ENCODE data around the gene OPA3.

The OPA3 gene

GRCh38 chr19:45500918-45501729 is 83.5 kb downstream of the OPA3 start:
- no peak for DNase-seq

GRCh38 chr19:45499196-45500180 is 85.1 kb downstream of the OPA3 start:
- DNase-seq = no peak

DNA sequence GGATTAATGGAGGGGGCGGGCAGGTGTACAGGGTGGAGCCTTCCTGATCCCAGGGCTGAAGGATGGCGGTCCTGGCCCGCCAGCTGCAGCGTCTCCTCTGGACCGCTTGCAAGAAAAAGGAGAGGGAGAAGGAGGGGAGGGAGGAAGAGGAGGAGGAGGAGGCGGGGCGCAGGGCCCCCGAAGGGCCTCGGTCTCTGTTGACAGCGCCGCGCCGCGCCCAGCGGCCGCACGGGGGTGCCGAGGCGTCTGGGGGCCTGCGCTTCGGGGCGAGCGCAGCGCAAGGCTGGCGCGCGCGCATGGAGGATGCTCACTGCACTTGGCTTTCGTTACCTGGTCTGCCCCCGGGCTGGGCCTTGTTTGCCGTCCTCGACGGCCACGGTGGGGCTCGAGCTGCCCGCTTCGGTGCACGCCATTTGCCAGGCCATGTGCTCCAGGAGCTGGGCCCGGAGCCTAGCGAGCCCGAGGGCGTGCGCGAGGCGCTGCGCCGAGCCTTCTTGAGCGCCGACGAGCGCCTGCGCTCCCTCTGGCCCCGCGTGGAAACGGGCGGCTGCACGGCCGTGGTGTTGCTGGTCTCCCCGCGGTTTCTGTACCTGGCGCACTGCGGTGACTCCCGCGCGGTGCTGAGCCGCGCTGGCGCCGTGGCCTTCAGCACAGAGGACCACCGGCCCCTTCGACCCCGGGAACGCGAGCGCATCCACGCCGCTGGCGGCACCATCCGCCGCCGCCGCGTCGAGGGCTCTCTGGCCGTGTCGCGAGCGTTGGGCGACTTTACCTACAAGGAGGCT is 86.0 kb downstream of the OPA3 start, which contains the start of gene PPM1N:
Gene PPM1N, plus strand, starts transcription at position 33 of the 785 bp plus-strand sequence. Its CDS starts 30 bp downstream, at position 63.
- peak; percentile 11 to 19 for DNase-seq

DNA sequence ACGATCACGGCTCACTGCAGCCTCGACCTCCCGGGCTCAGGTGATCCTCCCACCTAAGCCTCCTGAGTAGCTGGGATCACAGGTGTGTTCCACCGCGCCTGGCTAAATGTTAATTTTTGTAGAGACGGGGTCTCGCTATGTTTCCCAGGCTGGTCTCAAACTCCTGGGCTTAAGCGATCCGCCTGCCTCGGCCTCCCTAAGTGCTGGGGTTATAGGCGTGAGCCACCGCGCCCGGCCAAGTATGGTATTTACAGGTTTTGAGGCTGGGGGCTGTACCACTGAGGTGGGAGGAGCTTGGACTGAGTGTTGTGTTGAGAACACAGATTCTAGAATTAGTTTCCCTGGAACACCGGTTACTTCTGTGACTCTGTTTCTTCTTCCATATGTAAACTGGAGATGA is 86.8 kb downstream of the OPA3 start:
- DNase-seq = no peak

DNA sequence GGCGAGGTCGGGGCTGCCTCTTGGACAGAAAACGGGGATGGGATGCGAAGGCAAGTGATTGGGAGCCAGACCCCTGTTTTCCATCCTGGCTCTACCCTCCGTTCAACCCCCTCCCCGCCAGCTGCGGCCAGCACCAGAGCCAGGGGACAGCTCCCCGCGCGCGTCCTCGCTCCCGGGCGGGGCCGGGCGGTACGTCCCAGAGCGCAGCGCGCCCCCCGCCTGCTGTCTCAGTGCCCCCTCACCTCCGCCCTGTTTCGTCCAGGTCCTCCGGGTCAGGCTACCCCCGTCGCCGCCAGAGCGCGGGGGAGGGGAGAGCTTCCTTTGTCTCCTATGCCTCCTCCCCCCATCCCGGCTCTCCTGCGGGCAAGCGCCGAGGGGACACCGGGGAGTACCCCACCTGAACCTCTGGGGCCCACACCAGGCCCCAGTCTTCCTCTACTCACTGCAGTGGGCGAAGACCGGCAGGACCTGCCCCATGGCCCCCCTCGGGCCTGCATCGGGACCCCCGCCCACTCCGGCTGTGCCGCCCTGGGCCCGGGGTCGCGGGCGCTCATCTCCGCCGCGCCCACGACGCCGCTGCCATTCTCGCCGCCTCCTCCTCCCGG is 88.2 kb downstream of the OPA3 start:
- DNase-seq = peak; percentile 18 to 31

GRCh38 chr19:45495178-45495577 is 89.4 kb downstream of the OPA3 start:
- no peak for DNase-seq

DNA sequence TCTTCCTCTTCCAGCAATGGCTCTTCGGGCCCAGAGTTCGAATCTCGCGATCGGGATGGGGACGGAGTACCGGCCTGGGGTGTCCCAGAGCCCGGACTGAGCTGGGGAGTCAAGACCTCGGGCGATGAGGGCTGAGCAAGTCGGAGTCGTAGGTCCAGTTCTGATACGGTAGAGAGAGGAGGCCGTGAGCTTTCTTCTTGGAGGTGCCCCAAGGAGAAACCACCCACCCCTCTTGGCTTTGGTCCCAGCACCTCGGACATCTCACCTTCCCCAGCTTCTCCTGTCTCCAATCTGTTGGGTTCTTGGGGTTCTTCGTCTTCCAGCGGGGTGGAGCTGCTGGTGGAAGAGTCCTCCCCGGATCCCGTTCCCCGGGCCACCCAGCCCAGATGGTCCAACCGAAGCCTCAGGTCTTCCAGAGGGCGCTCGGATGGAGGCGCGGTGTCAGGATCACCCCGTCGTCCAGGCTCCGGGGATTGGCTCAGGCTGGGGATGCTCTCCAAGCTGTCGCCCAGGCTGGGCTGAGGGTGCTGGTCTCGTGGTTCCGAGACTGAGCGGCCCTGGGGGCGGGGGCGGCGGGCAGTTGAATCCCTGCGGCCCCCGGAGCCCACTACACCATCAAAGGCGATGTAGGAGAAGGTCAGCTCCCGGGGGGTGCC is 90.2 kb downstream of the OPA3 start:
- no peak for DNase-seq

DNA sequence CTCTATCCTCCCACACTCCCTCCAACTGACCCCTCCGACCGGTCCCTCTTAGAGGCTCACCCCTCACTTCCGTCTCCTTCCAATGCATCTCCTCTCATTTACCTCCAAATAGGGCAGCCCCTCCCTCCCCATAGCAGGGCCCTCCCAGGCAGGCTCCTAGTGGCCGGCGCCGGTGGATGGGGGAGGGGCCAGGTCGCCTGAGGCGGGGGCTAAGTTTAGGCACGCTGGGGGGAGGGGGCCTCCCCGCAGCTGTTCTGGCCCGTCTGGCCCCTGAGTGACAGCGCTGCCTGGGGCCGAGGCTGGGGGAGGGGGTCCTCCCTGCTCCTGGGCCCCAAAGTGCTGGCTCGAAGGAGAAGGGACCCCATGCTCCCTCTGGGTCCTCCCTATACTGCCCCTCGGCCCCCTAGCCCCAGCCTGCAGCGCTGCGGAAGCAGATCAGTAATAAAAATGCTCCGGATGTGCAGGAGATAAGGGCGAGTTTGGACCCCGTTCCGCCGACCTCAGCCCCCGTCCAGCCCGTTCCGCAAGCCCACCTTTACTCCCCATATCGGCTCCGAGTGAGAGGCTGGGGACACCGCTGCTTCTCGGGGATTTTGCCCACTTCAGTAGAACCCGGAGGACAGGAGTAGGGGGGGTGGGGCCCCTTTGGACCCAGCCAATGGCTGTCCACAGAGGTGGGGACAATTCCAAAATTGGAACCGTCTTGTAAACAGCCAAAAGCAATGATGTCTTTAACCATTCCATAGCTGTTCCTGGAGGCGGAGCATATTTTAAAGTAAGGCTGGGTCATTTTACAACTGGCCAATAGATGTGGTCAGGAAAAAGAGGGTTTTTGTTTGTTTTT is 91.8 kb downstream of the OPA3 start:
- peak; percentile 35 to 57 for DNase-seq

DNA sequence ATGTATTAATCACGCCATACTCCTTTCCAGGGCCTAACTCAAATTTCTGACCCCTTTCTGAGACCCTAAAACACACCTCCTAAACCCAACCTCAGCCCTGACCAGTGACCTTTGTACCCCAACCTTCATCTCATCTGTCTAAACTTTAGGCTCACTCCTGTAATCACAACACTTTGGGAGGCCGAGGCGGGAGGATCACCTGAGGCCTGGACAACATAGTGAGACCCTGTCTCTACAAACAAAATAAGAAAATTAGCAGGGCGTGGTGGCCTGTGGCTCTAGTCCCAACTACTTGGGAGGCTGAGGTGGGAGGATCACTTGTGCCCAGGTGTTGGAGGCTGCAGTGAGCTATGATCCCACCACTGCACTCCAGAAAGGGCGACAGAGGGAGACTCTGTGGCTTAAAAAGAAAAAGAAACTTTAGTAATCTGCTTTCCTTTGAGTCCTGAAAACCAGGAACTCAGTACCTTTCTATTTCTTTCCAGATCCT is 92.4 kb downstream of the OPA3 start:
- no peak for DNase-seq

GRCh38 chr19:45489216-45489855 is 95.3 kb downstream of the OPA3 start:
- DNase-seq = no peak

- no peak for DNase-seq
Measured at GRCh38 chr19:45488708-45489107, 95.9 kb downstream of the OPA3 start.

GRCh38 chr19:45485305-45486077 is 99.1 kb downstream of the OPA3 start:
- DNase-seq = peak; percentile 95 to 96

- no peak for DNase-seq
Measured at GRCh38 chr19:45484273-45484945, 100.2 kb downstream of the OPA3 start.

DNA sequence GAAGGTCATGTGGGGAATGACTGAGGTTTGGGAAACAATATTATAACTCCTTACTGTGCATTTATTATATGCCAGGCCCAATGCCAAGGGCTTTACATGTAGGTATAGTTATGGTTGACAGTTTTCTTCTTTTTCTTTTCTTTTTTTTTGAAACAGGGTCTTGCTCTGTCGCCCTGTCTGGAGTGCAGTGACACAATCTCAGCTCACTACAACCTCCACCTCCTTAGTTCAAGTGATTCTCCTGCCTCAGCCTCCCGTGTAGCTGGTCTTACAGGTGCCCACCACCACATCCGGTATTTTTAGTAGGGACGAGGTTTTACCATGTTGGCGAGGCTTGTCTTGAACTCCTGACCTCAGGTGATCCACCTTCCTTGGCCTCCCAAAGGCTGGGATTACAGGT is 101.6 kb downstream of the OPA3 start:
- DNase-seq = no peak

GRCh38 chr19:45478454-45479238 is 106.0 kb downstream of the OPA3 start:
- DNase-seq = peak; percentile 85 to 86

DNA sequence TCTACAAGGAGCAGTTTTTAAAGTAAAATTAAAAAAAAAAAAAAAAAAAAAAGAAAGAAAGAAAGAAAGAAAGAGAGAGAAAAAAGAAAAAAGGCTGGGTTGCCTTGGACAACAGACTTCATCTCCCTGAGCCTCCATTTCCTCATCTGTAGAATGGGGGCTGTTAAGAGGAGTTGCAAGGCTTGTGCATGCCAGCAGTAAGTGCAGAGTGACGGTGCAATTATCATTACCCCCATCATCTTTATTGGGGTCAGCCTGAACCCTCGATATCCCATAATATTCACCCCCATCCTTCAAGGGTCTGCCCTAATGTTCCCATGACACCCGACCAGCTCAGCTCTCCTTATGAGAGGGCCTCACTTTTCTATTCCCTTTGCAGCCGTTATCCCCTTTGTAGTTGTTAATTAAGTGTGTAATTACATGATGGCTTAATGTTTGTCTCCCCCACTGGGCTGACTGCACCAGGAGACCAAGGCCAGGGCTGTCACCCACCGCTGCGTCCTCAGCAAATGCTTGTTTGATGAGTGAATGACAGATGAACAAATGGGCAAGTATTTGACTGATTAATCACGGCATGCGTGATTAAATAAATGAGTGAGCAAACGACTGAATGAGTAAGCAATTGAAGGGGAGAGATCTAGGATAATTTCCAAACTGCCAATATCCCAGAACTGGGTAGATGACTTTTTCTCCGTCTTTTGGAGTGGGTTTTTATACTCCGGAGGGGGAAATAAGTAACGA is 106.7 kb downstream of the OPA3 start:
- peak in 1 of 2 experiments; percentile 57 for DNase-seq

Data from Kasumi-1 (cell line).